Activated B cell treated with CpG ODN at 0.5 μM for 24 hours (primary cell): ENCODE results near the gene PWP2. TPM values are rescaled to one million over a fixed set of nuclear protein-coding genes. Genes with fewer than 3 reads are reported as not detected.
A peak's percentile ranks its signal among the peaks of the same experiment; 100 is the strongest.
"Not testable (repeated sequence)": the region's sequence is repeated elsewhere in the genome, so short reads cannot be mapped to it uniquely, and the experiment has no call there.

ENCODE experiments used
- ATAC-seq: fragments of 200-7000 bp; cut with Tn5 transposase; one replicate; pipeline ENCODE4 v1.10.0; 2021; ENCODE audit warnings: low read depth, mild to moderate bottlenecking, moderate library complexity
- CTCF ChIA-PET: fragments of 350-600 bp; sonication (Branson Sonifier 250); formaldehyde crosslinking; loops from one replicate; lab custom pipeline; 2021; ENCODE audit warnings: antibody characterized with exemption; lab: Charles Lee
- POLR2A ChIA-PET: fragments of 350-600 bp; sonication (Branson Sonifier 250); formaldehyde crosslinking; loops from one replicate; lab custom pipeline; 2021; ENCODE audit warnings: antibody characterized with exemption; lab: Charles Lee
- DNase-seq: peaks from one replicate; pipeline ENCODE4 v3.0.0; 2022
- H3K27ac Mint-ChIP-seq: one replicate; pipeline ENCODE4 v1.8.0; 2020; ENCODE audit warnings: mixed read lengths
- H3K27me3 Mint-ChIP-seq: one replicate; pipeline ENCODE4 v1.8.0; 2021; ENCODE audit warnings: mixed read lengths
- H3K36me3 Mint-ChIP-seq: one replicate; pipeline ENCODE4 v1.8.0; 2021; ENCODE audit warnings: low read depth, mixed read lengths
- H3K4me1 Mint-ChIP-seq: one replicate; pipeline ENCODE4 v1.8.0; 2021; ENCODE audit warnings: mixed read lengths
- H3K4me3 Mint-ChIP-seq: one replicate; pipeline ENCODE4 v1.8.0; 2020; ENCODE audit warnings: mild to moderate bottlenecking, mixed read lengths
- H3K9me3 Mint-ChIP-seq: one replicate; pipeline ENCODE4 v1.8.0; 2020; ENCODE audit warnings: mixed read lengths
- intact Hi-C: fragments of 100-400 bp; cut with micrococcal nuclease; formaldehyde crosslinking; loops from one replicate; pipeline ENCODE4 v1.15.1; 2024
- total RNA-seq: library from RNA; stranded (reverse); gene quantifications from 2 replicates; pipeline ENCODE4 v1.2.3, GENCODE V29; 2022

The PWP2 gene
- total RNA-seq, 1 donor from 2014 or later = 11.8 TPM

DNA sequence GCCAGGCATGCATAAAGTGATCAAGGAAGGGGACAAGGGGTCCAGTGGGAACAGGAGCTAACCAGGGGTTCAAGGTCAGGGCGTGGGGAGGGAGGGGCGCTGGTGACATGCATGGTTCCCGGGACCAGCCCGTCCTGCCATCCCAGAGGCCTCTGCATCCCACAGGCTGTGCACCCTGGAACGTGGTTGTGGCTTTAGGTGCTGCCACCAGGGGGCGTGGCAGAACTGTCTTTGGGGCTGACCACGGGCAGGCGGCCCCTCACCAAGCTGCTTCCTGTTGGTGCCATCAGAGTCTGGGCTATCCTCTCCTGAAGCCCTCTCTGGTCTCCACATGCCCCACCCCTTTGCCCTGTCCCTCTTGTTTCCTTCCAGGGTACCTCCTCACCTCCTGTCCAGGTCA is 39.9 kb downstream of the PWP2 start:
- H3K4me1 Mint-ChIP-seq, DNase-seq, H3K27me3 Mint-ChIP-seq, H3K27ac Mint-ChIP-seq, H3K4me3 Mint-ChIP-seq, CTCF ChIA-PET, POLR2A ChIA-PET, ATAC-seq, H3K36me3 Mint-ChIP-seq, intact Hi-C loops, H3K9me3 Mint-ChIP-seq: not testable (repeated sequence)

DNA sequence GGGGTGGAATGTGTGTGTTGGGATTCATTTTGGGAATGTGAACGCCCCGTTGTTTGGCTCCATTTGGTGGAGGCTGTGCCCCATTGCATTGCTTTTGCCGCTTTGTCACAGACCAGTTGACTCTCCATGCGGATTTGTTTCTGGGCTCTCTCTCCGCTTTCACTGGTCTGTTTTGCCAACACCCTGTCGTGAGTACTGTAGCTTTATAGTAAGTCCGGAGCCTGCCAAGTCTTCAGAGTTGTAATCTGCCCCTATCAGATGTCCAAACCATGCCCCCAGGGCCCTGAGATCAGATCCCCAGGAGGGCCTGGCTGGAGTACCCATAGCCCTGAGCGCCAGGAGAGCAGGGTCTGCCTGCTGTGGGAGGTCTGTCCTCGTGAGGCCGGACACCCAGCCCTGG is 43.1 kb downstream of the PWP2 start:
- ATAC-seq, H3K36me3 Mint-ChIP-seq, CTCF ChIA-PET, H3K27ac Mint-ChIP-seq, H3K4me1 Mint-ChIP-seq, H3K27me3 Mint-ChIP-seq, H3K9me3 Mint-ChIP-seq, DNase-seq, intact Hi-C loops, POLR2A ChIA-PET, H3K4me3 Mint-ChIP-seq: not testable (repeated sequence)

DNA sequence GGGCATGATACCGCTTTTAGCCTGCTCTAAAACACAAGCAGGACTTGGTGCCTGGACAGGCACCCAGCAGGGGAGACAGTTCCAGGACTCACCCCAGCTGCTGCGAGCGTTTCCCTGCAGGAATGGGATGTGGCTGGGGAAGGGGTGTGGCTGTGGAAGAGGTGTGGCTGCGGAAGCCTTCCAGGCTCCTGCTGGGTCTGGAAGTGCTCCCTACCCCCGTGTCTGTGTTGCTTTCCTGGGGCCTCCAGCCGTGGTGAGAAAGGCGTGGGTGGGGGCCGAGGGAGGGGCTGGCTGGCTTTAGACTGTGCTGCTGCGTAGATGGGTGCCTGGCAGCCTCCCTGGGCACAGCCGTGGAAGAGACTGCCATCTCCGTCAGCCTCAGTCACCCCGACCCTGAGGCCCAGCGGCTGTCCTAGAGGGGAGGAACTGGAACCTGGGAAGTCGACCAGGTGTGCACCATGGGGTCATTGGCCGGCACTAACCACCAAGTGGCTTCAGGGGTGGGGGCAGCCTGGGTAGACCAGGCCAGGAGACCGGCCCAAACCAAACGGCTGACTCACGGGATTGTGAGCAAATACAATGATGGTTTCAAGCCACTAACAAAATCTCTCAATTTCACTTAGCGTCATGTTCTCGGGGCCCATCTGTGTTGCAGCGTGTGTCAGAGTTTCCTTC is 46.2 kb downstream of the PWP2 start:
- H3K4me3 Mint-ChIP-seq, CTCF ChIA-PET, H3K27ac Mint-ChIP-seq, H3K9me3 Mint-ChIP-seq, DNase-seq, POLR2A ChIA-PET, H3K4me1 Mint-ChIP-seq, intact Hi-C loops, H3K36me3 Mint-ChIP-seq, H3K27me3 Mint-ChIP-seq: not testable (repeated sequence)
- ATAC-seq = peak; percentile 1

DNA sequence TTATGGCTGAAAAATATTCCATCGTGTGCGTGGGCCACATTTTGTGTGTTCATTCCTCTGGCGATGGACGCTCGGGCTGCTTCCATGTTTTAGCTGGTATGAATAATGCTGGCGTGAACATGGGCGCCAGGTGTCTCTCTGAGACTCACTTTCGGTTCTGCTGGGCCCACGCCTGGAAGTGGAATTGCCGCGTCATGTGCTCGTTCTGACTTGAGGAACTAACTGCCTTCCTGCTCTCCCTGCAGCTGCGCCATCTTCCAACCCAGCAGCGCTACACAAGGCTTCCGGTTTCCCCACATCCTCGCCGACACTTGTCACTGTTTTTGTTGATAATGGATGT is 46.7 kb downstream of the PWP2 start:
- H3K36me3 Mint-ChIP-seq, H3K4me3 Mint-ChIP-seq, H3K9me3 Mint-ChIP-seq, CTCF ChIA-PET, H3K4me1 Mint-ChIP-seq, H3K27ac Mint-ChIP-seq, H3K27me3 Mint-ChIP-seq, intact Hi-C loops, POLR2A ChIA-PET: not testable (repeated sequence)
- DNase-seq = peak; percentile 20
- peak; percentile 22 for ATAC-seq

DNA sequence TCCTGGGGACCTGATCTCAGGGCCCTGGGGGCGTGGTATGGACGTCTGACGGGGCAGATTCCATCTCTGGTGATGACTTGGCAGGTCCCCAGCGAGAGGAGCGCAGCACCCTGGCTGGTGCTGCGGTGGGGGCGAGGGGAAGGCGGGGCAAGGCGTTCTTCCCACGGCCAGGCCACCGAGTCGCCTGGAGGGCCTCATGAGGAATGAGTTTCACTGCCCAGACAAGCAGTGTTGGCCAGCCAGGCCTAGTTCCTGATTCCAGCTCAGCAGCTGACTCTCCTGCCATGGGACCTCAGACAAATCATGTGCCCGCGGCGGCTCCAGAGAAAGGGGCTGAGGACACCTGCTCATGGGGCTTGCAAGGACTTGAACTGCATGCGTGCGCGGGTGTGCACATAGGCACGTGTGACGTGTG is 47.6 kb downstream of the PWP2 start:
- H3K27ac Mint-ChIP-seq, CTCF ChIA-PET, H3K27me3 Mint-ChIP-seq, intact Hi-C loops, H3K4me1 Mint-ChIP-seq, DNase-seq, H3K36me3 Mint-ChIP-seq, H3K9me3 Mint-ChIP-seq, H3K4me3 Mint-ChIP-seq, POLR2A ChIA-PET: not testable (repeated sequence)
- ATAC-seq = peak; percentile 18

DNA sequence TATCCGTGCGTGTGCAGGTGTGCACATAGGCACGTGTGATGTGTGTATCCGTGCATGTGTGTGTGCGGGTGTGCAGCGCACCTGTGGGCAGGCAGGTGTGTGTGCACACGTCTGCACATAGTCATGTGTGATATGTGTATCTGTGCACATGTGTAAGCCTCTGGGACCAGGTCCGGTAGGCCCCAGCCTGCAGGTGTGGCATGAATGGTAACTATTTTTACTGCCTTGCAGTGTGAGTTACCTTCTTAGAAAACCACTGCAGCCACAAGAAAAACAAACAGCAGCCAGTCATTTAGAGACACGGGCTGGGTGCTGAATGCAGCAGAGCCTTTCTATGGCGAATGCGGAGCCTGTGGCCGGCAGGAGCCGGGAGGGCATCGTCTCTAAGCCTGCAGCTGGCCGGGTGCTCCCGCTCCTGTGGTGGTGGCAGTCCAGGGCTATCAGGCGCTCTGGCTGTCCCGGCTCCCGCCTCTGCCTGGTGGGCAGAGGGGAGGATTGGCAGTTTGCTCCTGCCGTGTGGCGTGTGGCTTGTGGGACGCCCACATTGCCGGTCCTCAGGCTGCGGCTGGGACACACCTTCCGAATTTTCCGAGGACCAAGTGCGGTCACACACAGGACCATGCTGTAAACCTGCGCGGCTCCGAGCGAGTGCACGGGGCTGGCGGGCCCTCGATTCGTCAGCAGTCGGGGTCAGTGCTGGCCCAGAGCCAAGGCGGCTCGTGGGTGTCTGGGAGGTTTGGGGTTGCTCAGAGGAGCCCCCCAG is 48.2 kb downstream of the PWP2 start:
- DNase-seq (peak; percentile 13), ATAC-seq (peak; percentile 30)
- intact Hi-C loops, H3K9me3 Mint-ChIP-seq, H3K4me1 Mint-ChIP-seq, POLR2A ChIA-PET, H3K36me3 Mint-ChIP-seq, H3K4me3 Mint-ChIP-seq, CTCF ChIA-PET, H3K27ac Mint-ChIP-seq, H3K27me3 Mint-ChIP-seq: not testable (repeated sequence)

DNA sequence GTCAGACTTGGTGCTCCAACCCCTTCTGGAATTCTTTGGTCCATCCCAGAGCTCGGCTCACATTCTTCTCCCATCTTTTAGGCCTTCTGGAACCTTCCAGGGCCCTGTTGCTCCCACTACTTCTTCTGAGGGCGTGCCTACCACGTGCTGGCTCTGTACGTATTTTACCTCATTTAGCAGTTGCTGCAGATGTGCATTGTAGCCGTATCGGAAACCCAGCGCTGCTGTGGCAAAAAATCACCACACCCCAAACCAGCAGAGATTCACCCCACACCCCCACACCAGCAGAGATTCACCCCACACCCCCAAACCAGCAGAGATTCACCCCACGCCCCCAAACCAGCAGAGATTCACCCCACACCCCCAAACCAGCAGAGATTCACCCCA is 48.8 kb downstream of the PWP2 start:
- CTCF ChIA-PET, H3K4me1 Mint-ChIP-seq, H3K4me3 Mint-ChIP-seq, H3K36me3 Mint-ChIP-seq, H3K27me3 Mint-ChIP-seq, H3K9me3 Mint-ChIP-seq, POLR2A ChIA-PET, DNase-seq, H3K27ac Mint-ChIP-seq, ATAC-seq, intact Hi-C loops: not testable (repeated sequence)

DNA sequence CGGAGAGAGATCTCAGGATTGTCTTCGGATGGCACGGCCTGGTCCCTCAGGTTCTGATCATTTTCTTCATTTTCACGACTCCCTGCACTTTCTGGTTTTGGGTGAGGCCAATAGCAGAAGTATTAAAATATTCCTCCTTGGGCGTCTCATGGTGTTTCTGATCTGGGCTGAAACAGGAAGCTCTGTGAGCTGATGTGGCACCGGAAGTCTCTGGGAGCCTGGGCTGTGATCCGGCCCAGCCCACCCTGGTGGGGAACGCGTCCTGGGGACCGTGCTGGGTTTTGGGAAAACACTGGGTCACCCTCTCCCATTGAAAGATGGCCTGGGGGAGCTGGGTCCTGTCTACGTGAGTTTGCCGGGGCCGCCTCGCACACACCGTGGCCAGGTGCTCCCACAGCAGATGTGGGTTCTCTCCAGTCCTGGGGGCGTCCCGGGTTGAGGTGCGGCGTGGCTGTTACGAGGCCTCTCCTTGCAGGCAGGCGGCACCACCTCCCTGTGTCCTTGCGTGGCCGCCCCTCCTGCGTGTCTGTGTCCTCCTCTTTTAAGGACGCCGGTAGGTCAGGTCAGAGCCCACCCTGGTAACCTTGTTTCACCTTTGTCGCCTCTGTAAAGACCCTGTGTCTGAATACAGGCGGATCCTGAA is 50.4 kb downstream of the PWP2 start:
- peak overlapping the region; percentile 56 for H3K4me3 Mint-ChIP-seq
- intact Hi-C loops, H3K36me3 Mint-ChIP-seq, H3K27me3 Mint-ChIP-seq, H3K9me3 Mint-ChIP-seq, H3K4me1 Mint-ChIP-seq, CTCF ChIA-PET, POLR2A ChIA-PET: not testable (repeated sequence)
- peak overlapping the region; percentile 85 for H3K27ac Mint-ChIP-seq
- peak; percentile 6 for DNase-seq
- ATAC-seq = peak; percentile 26

DNA sequence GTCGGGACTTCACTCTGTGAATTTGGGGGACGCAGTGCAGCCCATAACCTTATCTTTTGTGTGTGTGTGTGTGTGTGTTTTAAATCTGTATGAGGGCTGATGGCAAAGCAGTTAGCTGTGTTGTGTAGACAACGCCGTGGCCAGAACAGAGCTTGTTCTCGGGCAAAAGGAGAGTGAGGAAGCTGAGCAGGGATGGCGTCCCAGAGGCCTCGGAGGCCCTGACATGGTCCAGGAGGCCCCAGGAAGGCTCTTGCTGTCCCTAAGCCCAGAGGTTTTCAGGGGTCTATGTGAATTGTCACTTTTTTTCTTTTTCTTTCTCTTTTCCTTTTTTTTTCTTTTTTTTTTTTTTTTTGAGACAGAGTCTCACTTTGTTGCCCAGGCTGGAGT is 50.9 kb downstream of the PWP2 start:
- H3K9me3 Mint-ChIP-seq, H3K4me3 Mint-ChIP-seq, DNase-seq, H3K36me3 Mint-ChIP-seq, CTCF ChIA-PET, ATAC-seq, H3K27me3 Mint-ChIP-seq, H3K27ac Mint-ChIP-seq, POLR2A ChIA-PET, intact Hi-C loops, H3K4me1 Mint-ChIP-seq: not testable (repeated sequence)

DNA sequence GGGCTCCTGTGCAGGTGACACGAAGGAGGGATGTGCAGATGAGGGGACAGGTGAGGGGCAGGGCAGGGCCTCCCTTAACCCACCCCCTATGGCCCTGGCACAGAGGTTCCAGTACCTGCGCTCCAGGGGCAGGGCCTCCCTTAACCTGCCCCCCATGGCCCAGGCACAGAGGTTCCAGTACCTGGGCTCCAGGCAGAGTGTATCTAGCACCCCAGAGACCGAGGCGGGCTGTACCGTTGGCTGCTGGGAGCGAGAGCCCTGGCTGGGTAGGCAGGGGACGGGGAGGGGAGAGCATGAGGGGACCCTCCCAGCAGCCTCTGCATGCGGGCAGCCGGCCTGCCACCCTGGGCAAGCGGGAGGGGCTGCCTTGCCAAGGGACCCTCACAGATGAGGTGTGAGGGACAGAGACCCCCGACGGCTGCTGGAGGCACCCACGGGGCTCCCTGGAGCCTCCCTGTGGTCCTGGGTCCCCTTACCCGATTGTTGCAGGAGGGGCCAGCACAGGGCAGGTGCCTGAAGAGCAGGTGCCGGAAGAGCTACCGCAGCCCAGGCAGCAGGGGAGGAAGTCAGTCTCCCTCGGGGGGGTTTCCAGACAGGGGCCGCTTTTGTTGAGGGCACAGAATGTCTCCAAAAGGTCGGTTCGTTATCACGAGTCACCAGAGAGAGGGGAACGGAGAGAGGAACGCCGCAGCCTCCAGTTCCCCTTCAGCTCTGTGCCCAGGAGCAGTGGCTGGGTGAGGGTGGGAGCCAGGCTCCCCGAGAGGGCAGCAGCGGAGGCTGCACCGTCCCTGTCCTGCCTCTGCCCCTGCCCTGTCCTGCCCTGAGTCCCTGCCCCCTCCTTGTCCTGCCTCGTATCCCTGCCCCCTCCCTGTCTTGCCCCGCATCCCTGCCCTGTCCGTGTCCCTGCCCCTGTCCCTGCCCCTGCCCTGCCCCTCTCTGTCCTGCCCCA is 52.4 kb downstream of the PWP2 start:
- H3K4me3 Mint-ChIP-seq, H3K9me3 Mint-ChIP-seq, H3K4me1 Mint-ChIP-seq, H3K27me3 Mint-ChIP-seq, CTCF ChIA-PET, POLR2A ChIA-PET, H3K36me3 Mint-ChIP-seq, intact Hi-C loops, H3K27ac Mint-ChIP-seq: not testable (repeated sequence)
- ATAC-seq = peak; percentile 51
- DNase-seq = peak; percentile 28

DNA sequence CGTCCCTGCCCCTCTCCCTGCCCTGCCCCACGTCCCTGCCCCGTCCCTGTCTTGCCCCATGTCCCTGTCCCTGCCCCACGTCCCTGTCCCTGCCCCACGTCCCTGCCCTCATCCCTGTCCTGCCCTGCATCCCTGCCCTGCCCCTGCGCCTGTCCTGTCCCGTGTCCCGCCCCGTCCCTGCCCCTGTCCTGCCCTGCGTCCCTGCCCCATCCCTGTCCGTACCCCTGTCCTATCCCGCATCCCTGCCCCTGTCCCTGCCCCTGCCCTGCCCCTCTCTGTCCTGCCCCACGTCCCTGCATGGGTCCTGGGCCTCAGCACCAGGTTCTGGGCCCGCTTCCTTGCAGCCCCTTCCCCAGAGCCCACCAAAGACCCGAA is 53.1 kb downstream of the PWP2 start:
- intact Hi-C loops, DNase-seq, H3K4me1 Mint-ChIP-seq, H3K4me3 Mint-ChIP-seq, H3K27ac Mint-ChIP-seq, H3K9me3 Mint-ChIP-seq, H3K36me3 Mint-ChIP-seq, H3K27me3 Mint-ChIP-seq, ATAC-seq, CTCF ChIA-PET, POLR2A ChIA-PET: not testable (repeated sequence)
